ENCODE measurements around the gene DDX17. TPM values are rescaled to one million over a fixed set of nuclear protein-coding genes. Genes with fewer than 3 reads are reported as not detected.

DDX17 gene
- total RNA-seq, 3 donors from 2014 or later: 586 to 1,018 (median 961) TPM

DNA sequence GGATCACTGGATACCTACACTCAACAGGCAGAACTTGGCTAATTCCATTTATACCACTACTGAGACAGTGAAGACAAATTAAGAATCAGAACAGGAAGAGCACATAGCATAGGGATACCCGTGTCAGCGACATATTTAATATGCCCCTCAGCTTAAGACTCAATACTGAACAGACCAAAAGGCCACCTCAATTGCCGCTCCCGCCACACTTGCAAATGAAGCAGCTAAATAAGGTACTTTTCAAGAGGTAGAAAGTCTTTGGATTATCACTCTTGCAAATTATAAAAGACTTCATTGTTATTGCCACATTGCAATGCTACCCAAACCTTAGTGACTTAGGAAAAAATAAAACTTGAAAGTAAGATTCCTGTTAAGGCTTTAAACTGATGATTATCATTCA, 3.1 kb downstream of the DDX17 start:
- Histone ChIP-seq H3K36me3 (peaks cover 2% of the 10 kb centered on the region), H3K4me1 (peaks cover 6% of the 10 kb centered on the region in 2 donors)

DNA sequence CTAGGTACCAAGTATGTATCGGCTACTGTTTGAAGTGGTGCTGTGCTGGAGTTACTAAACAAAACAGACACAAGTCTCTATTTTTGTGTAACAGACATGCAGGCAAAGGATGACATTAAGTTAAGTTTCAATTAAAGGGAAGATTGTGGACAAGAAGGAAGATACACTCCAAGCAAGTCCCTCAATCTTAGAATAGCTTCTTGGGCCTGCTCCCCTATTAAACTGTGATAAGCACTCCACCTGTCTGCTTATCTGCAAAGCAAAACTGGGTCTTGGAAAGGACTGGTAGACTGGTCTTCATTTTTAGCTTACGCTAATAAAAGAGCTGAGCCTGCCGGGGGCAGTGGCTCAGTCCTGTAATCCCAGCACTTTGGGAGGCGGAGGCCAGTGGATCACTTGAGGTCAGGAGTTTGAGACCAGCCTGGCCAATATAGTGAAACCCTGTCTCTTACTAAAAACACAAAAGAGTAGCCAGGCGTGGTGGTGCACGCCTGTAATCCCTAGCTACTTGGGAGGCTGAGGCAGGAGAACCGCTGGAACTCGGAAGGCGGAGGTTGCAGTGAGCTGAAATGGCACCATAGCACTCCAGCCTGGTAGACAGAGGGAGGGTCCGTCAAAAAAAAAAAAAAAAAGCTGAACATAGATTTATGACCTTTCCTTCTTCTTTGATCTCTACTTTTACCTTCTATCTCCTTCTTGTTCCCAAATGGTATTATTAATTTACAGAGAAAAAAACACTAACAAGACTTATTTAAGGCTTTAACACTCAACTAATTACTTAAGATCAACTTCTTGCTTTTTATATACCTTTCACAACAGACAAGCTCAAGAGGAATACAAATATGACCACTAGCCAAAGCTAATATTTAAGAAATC, 4.1 kb downstream of the DDX17 start:
- DNase-seq (ENCODE audit: low spot score in 2 of 2): no peak
- H3K4me3 ChIP-seq: peak overlapping the region in 2 of 3 donors; percentile 1 to 94
- H3K36me3 ChIP-seq: peaks cover 8% of the 10 kb centered on the region
- peak overlapping the region in 1 of 2 donors; percentile 100 for H3K27ac ChIP-seq
- intact Hi-C loops (cut with DNase I; ENCODE audit: low total_unique reads): no loop called here
- no peaks in the 10 kb centered on the region for H3K27me3 ChIP-seq
- no peaks in the 10 kb centered on the region for H3K9me3 ChIP-seq
- TF ChIP-seq POLR2AphosphoS5 (IDR thresholded peaks at IDR 0.05): no peak
- TF ChIP-seq POLR2A (IDR thresholded peaks at IDR 0.05): no peak
- TF ChIP-seq, protein P1, sequence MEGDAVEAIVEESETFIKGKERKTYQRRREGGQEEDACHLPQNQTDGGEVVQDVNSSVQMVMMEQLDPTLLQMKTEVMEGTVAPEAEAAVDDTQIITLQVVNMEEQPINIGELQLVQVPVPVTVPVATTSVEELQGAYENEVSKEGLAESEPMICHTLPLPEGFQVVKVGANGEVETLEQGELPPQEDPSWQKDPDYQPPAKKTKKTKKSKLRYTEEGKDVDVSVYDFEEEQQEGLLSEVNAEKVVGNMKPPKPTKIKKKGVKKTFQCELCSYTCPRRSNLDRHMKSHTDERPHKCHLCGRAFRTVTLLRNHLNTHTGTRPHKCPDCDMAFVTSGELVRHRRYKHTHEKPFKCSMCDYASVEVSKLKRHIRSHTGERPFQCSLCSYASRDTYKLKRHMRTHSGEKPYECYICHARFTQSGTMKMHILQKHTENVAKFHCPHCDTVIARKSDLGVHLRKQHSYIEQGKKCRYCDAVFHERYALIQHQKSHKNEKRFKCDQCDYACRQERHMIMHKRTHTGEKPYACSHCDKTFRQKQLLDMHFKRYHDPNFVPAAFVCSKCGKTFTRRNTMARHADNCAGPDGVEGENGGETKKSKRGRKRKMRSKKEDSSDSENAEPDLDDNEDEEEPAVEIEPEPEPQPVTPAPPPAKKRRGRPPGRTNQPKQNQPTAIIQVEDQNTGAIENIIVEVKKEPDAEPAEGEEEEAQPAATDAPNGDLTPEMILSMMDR (IDR thresholded peaks at IDR 0.05): no peak
- peaks cover 6% of the 10 kb centered on the region in 2 donors for H3K4me1 ChIP-seq

More for the DNA sequence above, 3.1 kb downstream of the DDX17 start:
- H3K27ac ChIP-seq: peak overlapping the region in 1 of 2 donors; percentile 100
- H3K4me3 ChIP-seq: peak overlapping the region; percentile 86 to 94 (median 91)
- H3K9me3 ChIP-seq: no peaks in the 10 kb centered on the region
- no peak for DNase-seq (ENCODE audit: low spot score in 2 of 2)
- no peak for TF ChIP-seq POLR2AphosphoS5 (IDR thresholded peaks at IDR 0.05)
- no peak for TF ChIP-seq POLR2A (IDR thresholded peaks at IDR 0.05)
- intact Hi-C loops (cut with DNase I; ENCODE audit: low total_unique reads): no loop called here
- no peaks in the 10 kb centered on the region for H3K27me3 ChIP-seq

GRCh38 chr22:38497869-38498268, 8.2 kb downstream of the DDX17 start:
- intact Hi-C loops (cut with DNase I; ENCODE audit: low total_unique reads): no loop called here

DNA sequence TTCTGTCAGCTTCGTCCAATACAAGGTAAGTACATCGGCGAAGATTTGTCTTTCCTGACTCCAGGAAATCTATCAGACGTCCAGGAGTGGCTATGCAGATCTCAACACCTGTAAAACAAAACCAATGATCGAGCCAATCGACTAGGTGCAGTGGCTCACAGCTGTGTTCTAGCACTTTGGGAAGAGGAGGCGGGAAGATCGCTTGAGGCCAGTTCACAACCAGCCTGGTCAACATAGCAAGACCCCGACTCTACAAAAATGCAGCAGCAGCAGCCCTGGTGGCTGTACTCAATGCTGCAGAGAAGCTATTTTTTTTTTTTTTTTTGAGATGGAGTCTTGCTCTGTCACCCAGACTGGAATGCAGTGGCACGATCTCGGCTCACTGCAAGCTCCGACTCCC, 11.2 kb downstream of the DDX17 start:
- intact Hi-C loops (cut with DNase I; ENCODE audit: low total_unique reads): no loop called here
- H3K36me3 ChIP-seq: peaks cover 25% of the 10 kb centered on the region
- H3K27ac ChIP-seq: no peak overlapping the region
- H3K9me3 ChIP-seq: no peaks in the 10 kb centered on the region
- TF ChIP-seq, protein P1 (IDR thresholded peaks at IDR 0.05): no peak
- no peak for DNase-seq (ENCODE audit: low spot score in 2 of 2)
- no peaks in the 10 kb centered on the region for H3K27me3 ChIP-seq
- no peaks in the 10 kb centered on the region for H3K4me1 ChIP-seq
- H3K4me3 ChIP-seq: no peak overlapping the region

More at GRCh38 chr22:38497869-38498268, 8.2 kb downstream of the DDX17 start:
- no peaks in the 10 kb centered on the region for H3K27me3 ChIP-seq
- peaks cover 0 to 3% of the 10 kb centered on the region in 2 donors for H3K4me1 ChIP-seq
- no peak for DNase-seq (ENCODE audit: low spot score in 2 of 2)
- H3K36me3 ChIP-seq: peaks cover 21% of the 10 kb centered on the region
- TF ChIP-seq, protein P1 (IDR thresholded peaks at IDR 0.05): no peak
- TF ChIP-seq POLR2AphosphoS5 (IDR thresholded peaks at IDR 0.05): no peak
- no peak for TF ChIP-seq POLR2A (IDR thresholded peaks at IDR 0.05)
- no peaks in the 10 kb centered on the region for H3K9me3 ChIP-seq
- no peak overlapping the region for H3K27ac ChIP-seq
- H3K4me3 ChIP-seq: no peak overlapping the region

- no peak for TF ChIP-seq POLR2AphosphoS5 (IDR thresholded peaks at IDR 0.05)
- TF ChIP-seq, protein P1 (IDR thresholded peaks at IDR 0.05): no peak
- no peak for TF ChIP-seq POLR2A (IDR thresholded peaks at IDR 0.05)
- no peak for DNase-seq (ENCODE audit: low spot score in 2 of 2)
- H3K27me3 ChIP-seq: no peaks in the 10 kb centered on the region
- H3K4me1 ChIP-seq: no peaks in the 10 kb centered on the region
- no peak overlapping the region for H3K27ac ChIP-seq
- peaks cover 25% of the 10 kb centered on the region for H3K36me3 ChIP-seq
- no peaks in the 10 kb centered on the region for H3K9me3 ChIP-seq
- H3K4me3 ChIP-seq: no peak overlapping the region
- intact Hi-C loops (cut with DNase I; ENCODE audit: low total_unique reads): no loop called here
Measured at GRCh38 chr22:38494498-38494897, 11.6 kb downstream of the DDX17 start.

Measured in breast epithelium (tissue), 4 donors.